Adrenal gland (tissue), 5 donors: Measurements from ENCODE around the gene ADGRA1.

ENCODE experiments used
- POLR2A ChIP-seq, 2 donors: fragments of 450-650 bp; IDR thresholded peaks; one replicate each; pipeline ENCODE4 v1.6.1; 2017; ENCODE audit warnings: antibody characterized with exemption in 2 of 2, mild to moderate bottlenecking in 2 of 2, moderate library complexity in 1 of 2
- TF ChIP-seq, protein P1 (sequence below), 6 experiments: fragments of 450-650 bp in 4 of 6; fragments of 200-600 bp in 2 of 6; sonication (generic) in 1 of 6; IDR thresholded peaks; 1 replicate in 5 of 6; 2 replicates in 1 of 6; pipeline versions ENCODE4 v1.5.1 to v1.8.0; 2016 to 2021; ENCODE audit warnings: antibody characterized with exemption in 6 of 6, mild to moderate bottlenecking in 2 of 6, moderate library complexity in 1 of 6
- donor health status: DM: no; HTN: no; CAD: no.

DNA sequence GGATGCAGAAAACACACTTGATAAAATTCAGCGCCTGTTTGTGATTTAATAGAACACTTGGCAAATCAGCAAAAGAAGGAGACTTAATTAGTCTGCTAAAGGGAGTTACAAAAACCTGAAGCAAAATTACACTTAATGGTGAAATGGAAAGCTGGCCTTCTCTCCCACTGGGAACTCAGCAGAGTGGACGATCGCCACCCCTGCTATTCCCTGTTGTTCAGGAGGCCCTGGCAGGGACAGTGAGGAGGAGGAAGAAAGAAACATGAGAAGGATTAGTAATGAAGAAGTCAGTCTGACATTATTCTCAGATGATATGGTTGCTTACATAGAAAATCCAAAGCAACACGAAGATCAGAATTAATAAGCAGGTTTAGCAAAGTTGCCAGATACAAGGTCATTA, 66.7 kb downstream of the ADGRA1 start:
- TF ChIP-seq, protein P1, sequence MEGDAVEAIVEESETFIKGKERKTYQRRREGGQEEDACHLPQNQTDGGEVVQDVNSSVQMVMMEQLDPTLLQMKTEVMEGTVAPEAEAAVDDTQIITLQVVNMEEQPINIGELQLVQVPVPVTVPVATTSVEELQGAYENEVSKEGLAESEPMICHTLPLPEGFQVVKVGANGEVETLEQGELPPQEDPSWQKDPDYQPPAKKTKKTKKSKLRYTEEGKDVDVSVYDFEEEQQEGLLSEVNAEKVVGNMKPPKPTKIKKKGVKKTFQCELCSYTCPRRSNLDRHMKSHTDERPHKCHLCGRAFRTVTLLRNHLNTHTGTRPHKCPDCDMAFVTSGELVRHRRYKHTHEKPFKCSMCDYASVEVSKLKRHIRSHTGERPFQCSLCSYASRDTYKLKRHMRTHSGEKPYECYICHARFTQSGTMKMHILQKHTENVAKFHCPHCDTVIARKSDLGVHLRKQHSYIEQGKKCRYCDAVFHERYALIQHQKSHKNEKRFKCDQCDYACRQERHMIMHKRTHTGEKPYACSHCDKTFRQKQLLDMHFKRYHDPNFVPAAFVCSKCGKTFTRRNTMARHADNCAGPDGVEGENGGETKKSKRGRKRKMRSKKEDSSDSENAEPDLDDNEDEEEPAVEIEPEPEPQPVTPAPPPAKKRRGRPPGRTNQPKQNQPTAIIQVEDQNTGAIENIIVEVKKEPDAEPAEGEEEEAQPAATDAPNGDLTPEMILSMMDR (IDR thresholded peaks at IDR 0.05): no peak
- TF ChIP-seq POLR2A (IDR thresholded peaks at IDR 0.05): no peak
